GM23338 (cell line): ENCODE data around the gene SMYD3. TPM values are rescaled to one million over a fixed set of nuclear protein-coding genes. Genes with fewer than 3 reads are reported as not detected.

Source experiments
- ATAC-seq: fragments of 200-7000 bp; cut with Tn5 transposase; 3 replicates; pipeline ENCODE4 v1.9.1; 2020
- DNase-seq: peaks from one replicate; pipeline ENCODE4 v3.0.0-alpha.2; 2015; ENCODE audit warnings: low spot score
- H2AFZ ChIP-seq: fragments of 200-600 bp; sonication (generic); 2 replicates; pipeline ENCODE4 v1.8.0; 2016; ENCODE audit warnings: antibody characterized with exemption, mild to moderate bottlenecking, moderate library complexity
- H3F3A ChIP-seq: fragments of 200-600 bp; sonication (generic); replicated peaks from 2 replicates; pipeline ENCODE4 v1.8.0; 2017; ENCODE audit warnings: antibody characterized with exemption, mixed run types, low read depth
- H3K27ac ChIP-seq: fragments of 200-600 bp; sonication (generic); 2 replicates; pipeline ENCODE4 v1.6.1; 2016; ENCODE audit warnings: low read depth
- H3K27me3 ChIP-seq: fragments of 200-600 bp; sonication (generic); 2 replicates; pipeline ENCODE4 v1.8.0; 2016; ENCODE audit warnings: mild to moderate bottlenecking, mixed run types, moderate library complexity; ENCODE audit not compliant: insufficient read depth
- H3K36me3 ChIP-seq: fragments of 200-600 bp; sonication (generic); 2 replicates; pipeline ENCODE4 v1.8.0; 2016; ENCODE audit warnings: mild to moderate bottlenecking; ENCODE audit not compliant: insufficient read depth
- H3K4me1 ChIP-seq: fragments of 200-600 bp; sonication (generic); 2 replicates; pipeline ENCODE4 v1.8.0; 2016; ENCODE audit warnings: mild to moderate bottlenecking, moderate library complexity; ENCODE audit not compliant: insufficient read depth
- H3K4me2 ChIP-seq: fragments of 200-600 bp; sonication (generic); 2 replicates; pipeline ENCODE4 v1.7.1; 2017; ENCODE audit warnings: mixed run types
- H3K4me3 ChIP-seq: fragments of 200-600 bp; sonication (generic); 2 replicates; pipeline ENCODE4 v1.6.1; 2016; ENCODE audit warnings: mixed run types
- H3K79me2 ChIP-seq: fragments of 200-600 bp; sonication (generic); replicated peaks from 2 replicates; pipeline ENCODE4 v1.8.0; 2017; ENCODE audit warnings: mild to moderate bottlenecking; ENCODE audit not compliant: insufficient read depth
- H3K9me2 ChIP-seq: fragments of 200-600 bp; sonication (generic); 2 replicates; pipeline ENCODE4 v1.8.0; 2017; ENCODE audit not compliant: insufficient read depth
- H4K20me1 ChIP-seq: fragments of 200-600 bp; sonication (generic); replicated peaks from 2 replicates; pipeline ENCODE4 v1.8.0; 2017; ENCODE audit warnings: mild to moderate bottlenecking; ENCODE audit not compliant: insufficient read depth
- H3K27ac Mint-ChIP-seq: 2 replicates; pipeline ENCODE4 v1.8.0; 2020; ENCODE audit warnings: inconsistent platforms, mild to moderate bottlenecking, moderate library complexity, mixed read lengths
- H3K27me3 Mint-ChIP-seq: 3 replicates; pipeline ENCODE4 v1.8.0; 2022; ENCODE audit warnings: low read depth, mild to moderate bottlenecking, moderate library complexity, mixed read lengths, inconsistent platforms; ENCODE audit not compliant: insufficient read depth, poor library complexity
- H3K36me3 Mint-ChIP-seq: 3 replicates; pipeline ENCODE4 v1.8.0; 2021; ENCODE audit warnings: low read depth, mild to moderate bottlenecking, inconsistent platforms, moderate library complexity, mixed read lengths
- H3K4me1 Mint-ChIP-seq: 3 replicates; pipeline ENCODE4 v1.8.0; 2020; ENCODE audit warnings: mild to moderate bottlenecking, inconsistent platforms, mixed read lengths
- H3K4me3 Mint-ChIP-seq: 3 replicates; pipeline ENCODE4 v1.8.0; 2021; ENCODE audit warnings: moderate library complexity, mild to moderate bottlenecking, inconsistent platforms, mixed read lengths
- H3K9me3 Mint-ChIP-seq: 3 replicates; pipeline ENCODE4 v1.8.0; 2020; ENCODE audit warnings: moderate library complexity, mild to moderate bottlenecking, inconsistent platforms, mixed read lengths
- CREB1 ChIP-seq: fragments of 250-450 bp; sonication (Bioruptor Pico); IDR thresholded peaks from 2 replicates; pipeline ENCODE4 v1.5.0; 2020; ENCODE audit warnings: low read depth, mild to moderate bottlenecking, moderate library complexity
- CTCF ChIP-seq, 2 experiments: fragments of 200-600 bp in 1 of 2; sonication (generic) in 1 of 2; conservative IDR thresholded peaks; 2 replicates each; pipeline versions ENCODE4 v1.5.1 to v1.6.1; 2016 to 2017; ENCODE audit warnings: antibody characterized with exemption in 2 of 2, low read depth in 2 of 2, mild to moderate bottlenecking in 2 of 2, moderate library complexity in 1 of 2
- ETS1 ChIP-seq: IDR thresholded peaks from 2 replicates; pipeline ENCODE4 v1.6.1; 2016; ENCODE audit warnings: antibody characterized with exemption
- EZH2 ChIP-seq: fragments of 200-600 bp; sonication (generic); IDR thresholded peaks from one replicate; pipeline ENCODE4 v1.8.0; 2017; ENCODE audit warnings: antibody characterized with exemption, mild to moderate bottlenecking, low read depth; ENCODE audit not compliant: unreplicated experiment
- EZH2phosphoT487 ChIP-seq: fragments of 200-600 bp; sonication (generic); IDR thresholded peaks from one replicate; pipeline ENCODE4 v1.8.1; 2018; ENCODE audit warnings: antibody characterized with exemption; ENCODE audit not compliant: unreplicated experiment
- JUNB ChIP-seq: IDR thresholded peaks from one replicate; pipeline ENCODE4 v1.6.1; 2016; ENCODE audit warnings: antibody characterized with exemption; ENCODE audit not compliant: unreplicated experiment
- NANOG ChIP-seq: IDR thresholded peaks from 2 replicates; pipeline ENCODE4 v1.6.1; 2016; ENCODE audit warnings: antibody characterized with exemption, borderline replicate concordance
- POLR2AphosphoS5 ChIP-seq: IDR thresholded peaks from 2 replicates; pipeline ENCODE4 v1.6.1; 2016; ENCODE audit warnings: antibody characterized with exemption, low read depth
- REST ChIP-seq: IDR thresholded peaks from one replicate; pipeline ENCODE4 v1.6.1; 2018; ENCODE audit warnings: antibody characterized with exemption; ENCODE audit not compliant: unreplicated experiment
- STAT1 ChIP-seq: IDR thresholded peaks from one replicate; pipeline ENCODE4 v1.6.1; 2016; ENCODE audit warnings: antibody characterized with exemption; ENCODE audit not compliant: unreplicated experiment
- ZNF114 ChIP-seq: fragments of 250-450 bp; sonication (Bioruptor Pico); IDR thresholded peaks from 2 replicates; pipeline ENCODE4 v1.5.0; 2020; ENCODE audit warnings: mild to moderate bottlenecking, moderate library complexity
- ZNF331 ChIP-seq: fragments of 250-450 bp; sonication (Bioruptor Pico); IDR thresholded peaks from 2 replicates; pipeline ENCODE4 v1.5.0; 2020; ENCODE audit warnings: low read depth, mild to moderate bottlenecking, moderate library complexity
- ZNF462 ChIP-seq: fragments of 250-450 bp; sonication (Bioruptor Pico); IDR thresholded peaks from 2 replicates; pipeline ENCODE4 v1.5.0; 2020; ENCODE audit warnings: mild to moderate bottlenecking, moderate library complexity
- polyA plus RNA-seq: library from polyadenylated mRNA; unstranded; fragments of >200 nt; fragmentation: Nextera tagmentation; extraction: Ambion mirVana; gene quantifications from 2 replicates; pipeline ENCODE4 v1.2.1, GENCODE V29; 2016
- total RNA-seq: library from RNA; depleted of rRNA; stranded (reverse); fragments of >200 nt; shearing (Covaris generic); gene quantifications from 2 replicates; pipeline ENCODE4 v1.2.3, GENCODE V29; 2014

Gene SMYD3
- total and polyA plus RNA-seq, 2 experiments from 2014 or later, result 31.8 to 34.4 TPM

- Histone ChIP-seq H3K4me3 (no peak overlapping the region), H3K79me2 (no peaks in the 10 kb centered on the region), H3K4me2 (no peak overlapping the region), H3K4me1 (no peaks in the 10 kb centered on the region), H2AFZ (no peak overlapping the region), H3F3A (no peaks in the 10 kb centered on the region), H3K36me3 (no peaks in the 10 kb centered on the region), H3K27ac (no peak overlapping the region), H4K20me1 (no peaks in the 10 kb centered on the region), H3K9me2 (0 out of 2 replicates have a peak, but pooled peaks cover 3% of the 10 kb centered on the region), H3K27me3 (no peaks in the 10 kb centered on the region)
- Mint-ChIP-seq H3K4me1 (no peaks in the 10 kb centered on the region), H3K27me3 (peaks cover 3% of the 10 kb centered on the region), H3K27ac (no peak overlapping the region), H3K9me3 (no peaks in the 10 kb centered on the region), H3K4me3 (no peak overlapping the region), H3K36me3 (no peaks in the 10 kb centered on the region)
- TF ChIP-seq ZNF462 (CRISPR knock-in tag) (no peak), NANOG (no peak), POLR2AphosphoS5 (no peak), ZNF331 (no peak), EZH2 (no peak), STAT1 (no peak), CTCF (conservative IDR thresholded peaks at IDR 0.05; ENCODE audit: low read depth in 2 of 2) (no peak), CREB1 (CRISPR knock-in tag) (no peak), REST (no peak), JUNB (no peak), ETS1 (no peak), EZH2phosphoT487 (no peak), ZNF114 (CRISPR knock-in tag) (no peak)
- ATAC-seq, result no peak
- no peak for DNase-seq
Measured at GRCh38 chr1:245987577-245987976, 519.5 kb downstream of the SMYD3 start.
